HK-2 (cell line): ENCODE results near the gene FAM9C.
"Not testable (repeated sequence)": the region's sequence is repeated elsewhere in the genome, so short reads cannot be mapped to it uniquely, and the experiment has no call there.

Source experiments
- DNase-seq: peaks from one replicate; pipeline ENCODE4 v3.0.0-alpha.2; 2018; ENCODE audit not compliant: unreplicated experiment

FAM9C gene

GRCh38 chrX:13076176-13076961, 31.9 kb upstream of the FAM9C start:
- no peak for DNase-seq

GRCh38 chrX:13074297-13075262, 30.2 kb upstream of the FAM9C start:
- no peak for DNase-seq

GRCh38 chrX:13069771-13070416, 25.5 kb upstream of the FAM9C start:
- DNase-seq, result no peak

- no peak for DNase-seq
Observed at GRCh38 chrX:13068651-13069050, 24.2 kb upstream of the FAM9C start.

GRCh38 chrX:13067773-13068172, 23.4 kb upstream of the FAM9C start:
- no peak for DNase-seq

- DNase-seq, result no peak
Observed at GRCh38 chrX:13066391-13066790, 22.0 kb upstream of the FAM9C start.

GRCh38 chrX:13064599-13065143, 20.3 kb upstream of the FAM9C start:
- DNase-seq, result no peak

GRCh38 chrX:13063124-13063523, 18.7 kb upstream of the FAM9C start:
- not testable (repeated sequence) for DNase-seq

- DNase-seq, result not testable (repeated sequence)
Observed at GRCh38 chrX:13062331-13062730, 17.9 kb upstream of the FAM9C start.

GRCh38 chrX:13061215-13061708, 16.8 kb upstream of the FAM9C start:
- not testable (repeated sequence) for DNase-seq

GRCh38 chrX:13059637-13060499, 15.4 kb upstream of the FAM9C start:
- no peak for DNase-seq

GRCh38 chrX:13055486-13055885, 11.1 kb upstream of the FAM9C start:
- DNase-seq, result no peak

- DNase-seq, result no peak
Observed at GRCh38 chrX:13053171-13053570, 8.8 kb upstream of the FAM9C start.

GRCh38 chrX:13051529-13052172, 7.2 kb upstream of the FAM9C start:
- DNase-seq, result no peak

- no peak for DNase-seq
Observed at GRCh38 chrX:13051167-13051528, 6.7 kb upstream of the FAM9C start.

GRCh38 chrX:13050151-13050550, 5.7 kb upstream of the FAM9C start:
- DNase-seq, result no peak

- no peak for DNase-seq
Observed at GRCh38 chrX:13048280-13048679, 3.9 kb upstream of the FAM9C start.

GRCh38 chrX:13047759-13048158, 3.3 kb upstream of the FAM9C start:
- no peak for DNase-seq

GRCh38 chrX:13046141-13046855, 1.9 kb upstream of the FAM9C start:
- no peak for DNase-seq

GRCh38 chrX:13043938-13044337, 482 bp downstream of the FAM9C start:
- DNase-seq, result no peak
